Activated T-helper 9 cell treated with anti-CD3 and anti-CD28 coated beads, Interleukin-2, amount 50 U/mL, for 16 hours (primary cell): ENCODE data around the gene CLCN1.
"Not testable (repeated sequence)": the region's sequence is repeated elsewhere in the genome, so short reads cannot be mapped to it uniquely, and the experiment has no call there.

Experiments used
- DNase-seq: peaks from one replicate; pipeline ENCODE4 v3.0.0-alpha.2; 2020; ENCODE audit warnings: low read depth

Gene CLCN1

GRCh38 chr7:143315776-143316175, at the start of gene CLCN1:
TSS of gene CLCN1 (plus strand) at chr7:143316111. CDS start at chr7:143316213, 102 bp downstream.
- DNase-seq, result no peak

DNA sequence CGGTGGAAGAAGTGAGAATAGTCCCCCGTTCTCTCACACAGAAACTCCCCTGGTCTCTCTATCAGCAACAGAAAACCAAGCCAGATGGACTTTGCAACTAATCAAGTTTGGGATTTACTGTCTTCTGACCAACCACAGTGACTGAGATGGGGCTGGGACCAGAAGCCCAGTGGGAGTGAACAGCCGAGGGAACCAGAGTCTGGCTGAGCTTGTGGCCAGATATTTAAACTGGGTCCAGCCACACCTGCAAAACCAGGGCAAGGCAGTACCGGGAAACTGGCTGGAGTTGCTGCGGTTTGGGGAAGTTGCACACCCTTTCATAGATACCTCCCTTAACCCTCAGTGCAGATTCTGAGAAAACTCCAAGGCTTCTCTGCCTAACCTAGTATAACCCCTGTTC, 46.7 kb upstream of the CLCN1 start:
- DNase-seq, result no peak

- no peak for DNase-seq
These were observed 44.7 kb upstream of the CLCN1 start for GRCh38 chr7:143271240-143271639.

DNA sequence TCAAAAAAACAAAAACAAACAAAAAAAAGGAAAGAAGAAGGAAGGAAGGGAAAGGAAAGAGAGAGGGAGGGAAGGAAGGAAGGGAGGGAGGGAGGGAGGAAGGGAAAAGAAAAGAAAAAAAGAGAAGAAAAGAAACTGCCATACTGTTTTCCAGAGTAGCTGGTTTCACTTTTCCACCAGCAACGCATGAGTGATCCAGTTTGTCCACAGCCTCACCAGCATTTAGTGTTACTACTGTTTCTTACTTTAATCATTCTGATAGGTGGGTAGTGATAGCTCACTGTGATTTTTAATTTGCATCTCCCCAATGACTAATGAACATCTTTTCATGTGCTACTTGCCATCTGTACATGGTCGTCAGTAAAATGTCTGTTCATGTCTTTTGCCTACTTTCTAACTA, 43.0 kb upstream of the CLCN1 start:
- DNase-seq, result no peak

GRCh38 chr7:143279186-143280098, 36.5 kb upstream of the CLCN1 start:
- no peak for DNase-seq

DNA sequence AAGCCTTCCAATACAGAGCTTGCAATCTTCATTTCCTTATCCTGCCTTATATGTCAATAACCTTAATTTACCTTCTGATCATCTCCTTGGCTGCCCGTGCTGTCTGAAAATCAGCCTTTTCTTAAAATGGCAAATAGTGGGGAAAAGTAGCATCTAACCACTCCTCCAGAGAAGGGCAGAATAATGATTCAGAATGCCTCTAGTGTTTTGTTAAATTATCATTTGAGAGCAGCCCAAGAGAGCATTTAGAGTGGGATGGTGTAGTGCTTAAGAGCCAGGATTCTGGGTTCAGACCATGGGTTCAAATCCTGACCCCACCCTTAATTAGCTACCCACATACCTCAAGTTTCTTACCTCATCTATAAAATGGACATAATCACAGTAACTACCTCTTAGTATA, 35.8 kb upstream of the CLCN1 start:
- no peak for DNase-seq

DNA sequence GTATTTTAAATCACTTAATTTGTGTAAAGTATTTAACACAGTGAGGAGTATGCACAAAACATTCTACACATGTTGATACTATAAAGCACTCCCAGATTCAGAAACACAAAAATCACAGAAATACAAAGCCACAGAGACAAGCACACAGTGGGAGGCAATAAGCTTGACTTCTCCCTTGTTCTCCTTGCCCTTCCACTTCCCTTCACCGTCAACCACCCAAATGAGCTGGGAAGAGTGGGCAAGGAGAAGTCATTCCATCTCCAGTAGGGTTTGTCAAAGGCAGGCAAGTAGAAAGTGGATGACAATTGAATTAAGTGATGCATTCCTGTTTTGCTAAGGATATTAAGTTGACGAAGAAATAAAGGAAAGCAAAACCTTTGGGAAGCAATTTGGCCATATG, 35.3 kb upstream of the CLCN1 start:
- DNase-seq, result no peak

DNA sequence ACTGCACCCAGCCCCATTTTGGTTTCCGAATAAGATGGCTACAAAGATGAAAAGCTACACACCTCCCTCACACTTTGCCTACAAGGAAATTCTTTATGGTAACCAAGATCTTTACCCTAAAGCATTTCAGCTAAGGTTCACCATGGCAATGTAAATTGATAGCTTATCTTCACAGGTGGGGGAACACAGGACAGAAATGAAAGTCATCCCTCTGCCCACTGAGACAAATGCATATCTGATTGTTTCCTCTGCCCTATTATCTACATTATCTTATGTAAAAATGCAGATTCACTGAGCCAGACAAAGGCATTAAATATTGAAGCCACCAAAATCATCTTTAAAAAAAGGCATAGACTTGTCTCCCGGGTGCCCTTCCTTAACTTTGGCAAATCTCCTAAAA, 34.4 kb upstream of the CLCN1 start:
- DNase-seq, result no peak

- no peak for DNase-seq
These were observed 33.8 kb upstream of the CLCN1 start for GRCh38 chr7:143282124-143282523.

DNA sequence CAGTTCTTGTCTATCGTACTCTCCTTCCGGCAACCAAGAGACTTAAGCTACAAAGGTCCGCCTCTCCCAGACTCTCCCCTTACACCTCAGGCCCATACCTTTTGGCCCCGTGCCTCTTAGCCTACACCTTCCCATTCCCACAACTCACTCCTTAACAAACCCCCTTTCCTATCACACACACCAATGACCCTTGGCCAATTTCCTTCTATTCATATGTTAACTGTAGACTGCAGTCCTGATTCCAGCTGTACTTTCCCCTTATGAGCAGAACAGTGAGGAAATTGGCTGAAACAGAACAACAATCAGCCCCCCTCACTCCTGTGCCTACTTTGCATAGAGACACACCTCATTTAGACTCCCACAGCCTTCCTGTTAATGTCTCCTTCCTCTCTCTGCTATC, 32.5 kb upstream of the CLCN1 start:
- no peak for DNase-seq

- no peak for DNase-seq
These were observed 31.1 kb upstream of the CLCN1 start, which contains the start of gene TMEM139 for GRCh38 chr7:143284591-143285469. TSS of gene TMEM139 (plus strand) at chr7:143284958. CDS start at chr7:143285958, 1,000 bp downstream.

DNA sequence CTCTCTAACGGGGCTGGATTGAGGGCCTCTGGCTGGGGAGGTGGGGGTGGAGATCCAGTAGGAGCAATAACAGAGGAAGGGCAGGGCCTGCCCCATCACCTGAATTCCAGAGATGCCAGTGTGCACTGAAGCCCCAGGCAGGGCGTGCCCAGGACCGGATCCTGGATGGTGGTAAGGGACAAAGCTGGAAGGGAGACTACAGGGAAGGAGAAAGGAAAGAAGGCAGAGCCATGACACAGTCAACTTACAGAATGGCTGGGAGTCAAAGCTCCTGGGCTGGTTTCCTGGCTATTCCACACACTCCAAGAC, 30.5 kb upstream of the CLCN1 start:
- no peak for DNase-seq

GRCh38 chr7:143285806-143286521, 29.9 kb upstream of the CLCN1 start:
- DNase-seq, result no peak

- DNase-seq, result no peak
These were observed 29.4 kb upstream of the CLCN1 start for GRCh38 chr7:143286522-143286890.

DNA sequence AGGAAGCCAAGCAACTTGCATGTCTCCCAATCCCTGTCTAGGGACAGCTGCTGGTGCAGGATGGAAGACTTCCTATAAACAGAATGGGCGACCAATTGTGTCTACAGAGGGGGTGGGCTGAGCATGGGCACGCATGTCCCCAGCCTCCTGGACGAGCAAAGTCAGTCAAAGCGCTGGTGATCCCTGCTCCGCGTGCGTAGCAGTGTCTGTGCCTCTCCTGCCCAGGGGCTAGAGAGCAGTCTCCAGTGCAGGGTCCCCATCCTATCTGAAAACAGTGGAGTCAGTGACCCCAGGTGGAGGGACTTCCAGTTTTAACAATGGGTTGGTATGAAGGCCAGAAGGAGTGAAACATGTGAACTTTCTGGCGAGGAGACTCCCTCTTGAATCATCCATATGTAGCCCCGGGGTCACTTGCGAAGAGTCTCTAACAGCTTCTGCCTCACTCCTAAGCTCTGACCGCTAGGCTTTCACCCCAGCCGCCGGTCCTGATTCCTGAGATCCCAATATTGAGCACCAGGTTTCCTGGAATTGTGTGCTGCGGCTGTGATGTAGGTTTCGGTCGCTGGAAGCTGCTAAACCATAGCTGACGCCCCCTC, 28.5 kb upstream of the CLCN1 start:
- DNase-seq, result no peak

GRCh38 chr7:143287935-143288826, 27.7 kb upstream of the CLCN1 start, which contains the start of gene CASP2:
TSS of gene CASP2 (plus strand) at chr7:143288351. CDS start at chr7:143288456, 105 bp downstream.
- DNase-seq, result peak; percentile 99

- DNase-seq, result no peak
These were observed 27.1 kb upstream of the CLCN1 start for GRCh38 chr7:143288836-143289235.

DNA sequence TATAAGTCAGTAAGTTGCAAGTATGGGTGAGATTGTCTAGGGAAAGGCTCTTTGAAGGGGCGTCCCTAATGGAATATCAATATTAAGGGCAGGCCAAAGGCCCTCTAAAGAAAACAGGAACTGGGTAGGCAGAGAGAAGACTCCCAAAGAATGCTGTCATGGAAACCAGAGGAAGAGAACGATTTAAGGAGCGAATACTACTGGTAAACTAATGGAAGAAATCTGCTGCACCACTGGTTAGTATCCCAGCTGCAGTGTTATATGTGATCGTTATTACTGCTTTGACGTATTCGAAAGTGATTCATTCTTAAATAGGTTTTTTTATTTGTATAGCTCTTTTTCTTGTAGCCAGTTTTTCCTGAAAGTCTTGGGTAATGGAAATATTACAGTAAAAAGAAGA, 26.5 kb upstream of the CLCN1 start:
- DNase-seq, result no peak

- not testable (repeated sequence) for DNase-seq
These were observed 26.0 kb upstream of the CLCN1 start for GRCh38 chr7:143289888-143290287.

DNA sequence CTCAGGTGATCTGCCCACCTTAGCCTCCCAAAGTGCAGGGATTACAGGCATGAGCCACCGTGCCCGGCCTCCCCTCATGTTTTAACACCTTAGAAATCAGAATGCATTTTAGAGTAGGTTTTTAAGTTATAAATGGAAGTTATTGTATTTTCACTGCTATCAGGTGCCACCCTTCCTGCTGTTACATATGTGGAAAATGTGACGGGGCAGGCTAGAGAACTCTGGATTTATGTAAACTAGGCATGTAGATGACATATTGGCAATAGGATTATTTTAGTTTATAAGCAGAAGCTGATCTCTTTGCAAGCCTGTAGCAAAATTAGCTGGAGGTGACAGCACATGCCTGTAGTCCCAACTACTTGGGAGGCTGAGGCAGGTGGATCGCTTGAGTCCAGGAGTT, 25.6 kb upstream of the CLCN1 start:
- no peak for DNase-seq

GRCh38 chr7:143292876-143293275, 23.0 kb upstream of the CLCN1 start:
- DNase-seq, result no peak
